ENCODE results near the gene ARHGAP26.

DNA sequence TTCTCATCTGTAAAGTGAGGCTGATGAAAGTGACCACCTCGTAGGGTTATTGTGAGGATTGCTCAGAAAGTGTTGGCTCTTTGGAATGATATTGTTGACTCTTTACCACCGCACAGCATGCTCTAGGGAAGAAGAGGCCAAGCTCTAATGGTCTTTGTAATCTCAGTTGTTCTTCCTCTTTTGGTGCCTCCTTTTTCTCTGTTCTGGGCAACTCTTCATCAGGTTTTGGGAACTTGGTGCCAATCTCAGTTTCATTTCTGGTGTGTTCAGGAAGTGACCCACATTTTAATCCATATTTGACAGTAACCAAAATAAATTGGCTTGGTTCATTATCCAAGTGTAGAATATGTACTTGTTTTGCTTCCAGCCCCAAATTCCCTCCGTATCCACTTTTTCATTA is 25.1 kb downstream of the ARHGAP26 start:
- TF ChIP-seq, protein P1, sequence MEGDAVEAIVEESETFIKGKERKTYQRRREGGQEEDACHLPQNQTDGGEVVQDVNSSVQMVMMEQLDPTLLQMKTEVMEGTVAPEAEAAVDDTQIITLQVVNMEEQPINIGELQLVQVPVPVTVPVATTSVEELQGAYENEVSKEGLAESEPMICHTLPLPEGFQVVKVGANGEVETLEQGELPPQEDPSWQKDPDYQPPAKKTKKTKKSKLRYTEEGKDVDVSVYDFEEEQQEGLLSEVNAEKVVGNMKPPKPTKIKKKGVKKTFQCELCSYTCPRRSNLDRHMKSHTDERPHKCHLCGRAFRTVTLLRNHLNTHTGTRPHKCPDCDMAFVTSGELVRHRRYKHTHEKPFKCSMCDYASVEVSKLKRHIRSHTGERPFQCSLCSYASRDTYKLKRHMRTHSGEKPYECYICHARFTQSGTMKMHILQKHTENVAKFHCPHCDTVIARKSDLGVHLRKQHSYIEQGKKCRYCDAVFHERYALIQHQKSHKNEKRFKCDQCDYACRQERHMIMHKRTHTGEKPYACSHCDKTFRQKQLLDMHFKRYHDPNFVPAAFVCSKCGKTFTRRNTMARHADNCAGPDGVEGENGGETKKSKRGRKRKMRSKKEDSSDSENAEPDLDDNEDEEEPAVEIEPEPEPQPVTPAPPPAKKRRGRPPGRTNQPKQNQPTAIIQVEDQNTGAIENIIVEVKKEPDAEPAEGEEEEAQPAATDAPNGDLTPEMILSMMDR (IDR thresholded peaks at IDR 0.05; ENCODE audit: extremely low read depth in 1 of 2, insufficient read depth in 1 of 2, low read depth in 1 of 2, low read length in 2 of 2) = no peak
- no peak for TF ChIP-seq POLR2A (IDR thresholded peaks at IDR 0.05; ENCODE audit: low read depth, low read length)
- no peak for TF ChIP-seq EZH2 (IDR thresholded peaks at IDR 0.05; ENCODE audit: borderline replicate concordance, low read depth, low read length, severe bottlenecking)
- TF ChIP-seq MYC (IDR thresholded peaks at IDR 0.05; ENCODE audit: low read depth, low read length) = no peak
- TF ChIP-seq, protein P2, sequence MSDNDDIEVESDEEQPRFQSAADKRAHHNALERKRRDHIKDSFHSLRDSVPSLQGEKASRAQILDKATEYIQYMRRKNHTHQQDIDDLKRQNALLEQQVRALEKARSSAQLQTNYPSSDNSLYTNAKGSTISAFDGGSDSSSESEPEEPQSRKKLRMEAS (IDR thresholded peaks at IDR 0.05; ENCODE audit: insufficient read depth, insufficient read length) = no peak
- TF ChIP-seq POLR2AphosphoS5 (IDR thresholded peaks at IDR 0.05; ENCODE audit: insufficient read depth, low read depth, low read length) = no peak
